ENCODE data around the gene EPHA6.
"Not testable (repeated sequence)": the region's sequence is repeated elsewhere in the genome, so short reads cannot be mapped to it uniquely, and the experiment has no call there.

The EPHA6 gene

DNA sequence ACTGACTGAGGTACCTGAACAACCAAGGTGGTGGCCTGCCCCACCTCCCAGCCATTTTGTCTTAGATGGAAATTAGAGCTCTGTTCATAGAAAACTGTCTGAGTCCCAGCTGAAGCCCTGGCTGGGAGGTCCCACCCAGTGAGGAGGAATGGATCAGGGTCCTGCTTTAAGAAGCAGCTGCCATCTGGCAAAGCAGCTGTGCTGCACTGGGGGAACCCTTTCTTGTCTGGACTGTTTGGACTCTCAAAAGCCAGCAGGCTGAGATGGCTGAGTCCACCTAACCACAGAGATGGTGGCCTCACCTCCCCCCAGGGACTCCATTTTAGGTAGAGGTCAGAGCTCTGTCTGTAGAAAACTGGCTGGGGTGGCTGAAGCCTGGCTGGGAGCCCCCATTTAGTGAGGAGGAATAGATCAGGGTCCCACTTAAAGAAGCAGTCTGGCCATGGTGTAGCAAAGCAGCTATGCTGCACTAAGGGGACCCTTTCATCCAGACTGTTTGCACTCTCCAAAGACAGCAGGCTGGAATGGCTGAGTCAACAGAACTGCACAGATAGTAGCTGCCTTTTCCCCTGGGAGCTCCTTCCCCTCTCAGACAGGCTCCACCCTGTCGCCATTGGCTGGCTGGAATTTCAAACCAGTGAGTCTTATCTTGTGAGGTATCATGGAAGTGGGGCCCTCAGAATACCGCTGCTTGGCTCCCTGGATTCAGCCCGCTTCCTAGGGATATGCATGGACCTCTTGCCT lies 116.9 kb downstream of the EPHA6 start:
- no peak for DNase-seq

DNA sequence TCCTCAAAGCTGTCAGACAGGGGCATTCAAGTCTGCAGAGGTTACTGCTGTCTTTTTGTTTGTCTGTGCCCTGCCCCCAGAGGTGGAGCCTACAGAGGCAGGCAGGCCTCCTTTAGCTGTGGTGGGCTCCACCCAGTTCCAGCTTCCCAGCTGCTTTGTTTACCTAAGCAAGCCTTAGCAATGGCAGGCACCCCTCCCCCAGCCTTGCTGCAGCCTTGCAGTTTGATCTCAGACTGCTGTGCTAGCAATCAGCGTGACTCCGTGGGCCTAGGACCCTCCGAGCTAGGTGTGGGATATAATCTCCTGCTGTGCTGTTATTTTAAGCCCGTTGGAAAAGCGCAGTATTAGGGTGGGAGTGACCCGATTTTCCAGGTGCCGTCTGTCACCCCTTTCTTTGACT lies 127.7 kb downstream of the EPHA6 start:
- not testable (repeated sequence) for DNase-seq

DNA sequence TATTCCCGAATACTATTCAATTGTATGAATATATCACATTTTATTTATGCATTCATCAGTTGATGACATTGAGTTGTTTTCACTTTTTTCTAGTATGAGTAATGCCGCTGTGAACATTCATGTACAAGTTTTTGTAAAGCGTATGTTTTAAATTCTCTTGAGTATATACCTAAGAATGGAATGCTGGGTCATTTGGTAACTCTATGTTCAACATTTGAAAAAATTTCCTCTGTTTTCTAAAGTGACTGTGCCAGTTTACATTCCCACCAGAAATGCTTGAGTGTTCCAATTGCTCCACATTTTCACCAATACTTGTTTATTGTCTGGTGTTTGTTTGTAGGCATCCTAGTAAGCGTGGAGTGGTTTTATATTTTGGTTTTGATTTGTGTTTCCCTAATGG lies 144.5 kb downstream of the EPHA6 start:
- DNase-seq, result no peak

DNA sequence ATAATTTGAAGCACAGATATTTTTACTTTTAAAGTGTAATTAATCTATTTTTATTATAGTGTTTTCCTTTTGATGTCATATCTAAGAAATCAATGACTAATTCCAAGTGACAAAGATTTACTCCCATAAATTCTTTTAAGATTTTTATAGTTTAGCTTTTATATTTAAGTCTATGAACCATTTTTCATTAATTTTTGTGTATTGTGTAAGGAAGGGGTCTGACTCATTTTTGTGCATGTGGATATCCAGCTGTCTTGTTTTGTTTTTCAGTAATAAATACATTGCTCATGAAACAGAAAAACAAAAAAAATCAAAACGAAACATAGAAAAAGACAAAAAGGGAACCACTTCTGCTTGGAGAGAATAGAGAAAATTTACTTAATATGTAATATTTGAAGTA lies 145.1 kb downstream of the EPHA6 start:
- no peak for DNase-seq

DNA sequence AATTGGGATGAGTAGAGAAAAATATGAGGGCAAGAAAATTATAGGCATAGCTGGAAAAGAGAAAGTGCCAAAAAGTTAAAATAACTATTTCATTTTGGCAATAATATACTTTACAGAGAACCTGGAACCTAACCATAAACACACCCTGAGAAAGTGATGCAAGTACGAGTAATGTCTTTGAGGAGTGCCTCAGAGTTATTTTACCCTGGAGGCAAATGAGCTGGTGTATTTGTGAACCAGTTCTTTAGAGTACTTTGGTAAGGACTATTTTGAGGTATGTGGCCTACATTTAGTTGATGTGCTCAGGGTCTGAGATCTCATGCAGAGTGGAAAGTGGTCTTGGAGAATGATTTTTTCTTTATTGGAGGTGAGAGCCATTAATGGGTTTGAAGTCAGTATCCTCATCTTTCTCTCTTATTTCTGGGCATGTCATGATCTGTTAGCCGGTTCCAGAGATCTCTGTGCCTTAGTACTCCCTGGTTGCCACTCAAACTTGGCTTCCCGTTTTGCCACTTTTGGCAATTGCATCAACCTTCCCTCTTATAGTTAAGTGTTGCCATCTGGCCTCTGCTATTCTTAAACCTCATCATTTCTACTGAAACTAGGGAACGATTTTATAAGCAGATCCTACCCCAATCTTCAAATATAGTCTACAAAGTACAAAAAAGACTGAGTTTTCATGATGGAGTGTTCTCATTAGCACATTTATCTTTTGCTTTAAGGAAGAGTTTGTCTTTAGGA lies 145.7 kb downstream of the EPHA6 start:
- no peak for DNase-seq

DNA sequence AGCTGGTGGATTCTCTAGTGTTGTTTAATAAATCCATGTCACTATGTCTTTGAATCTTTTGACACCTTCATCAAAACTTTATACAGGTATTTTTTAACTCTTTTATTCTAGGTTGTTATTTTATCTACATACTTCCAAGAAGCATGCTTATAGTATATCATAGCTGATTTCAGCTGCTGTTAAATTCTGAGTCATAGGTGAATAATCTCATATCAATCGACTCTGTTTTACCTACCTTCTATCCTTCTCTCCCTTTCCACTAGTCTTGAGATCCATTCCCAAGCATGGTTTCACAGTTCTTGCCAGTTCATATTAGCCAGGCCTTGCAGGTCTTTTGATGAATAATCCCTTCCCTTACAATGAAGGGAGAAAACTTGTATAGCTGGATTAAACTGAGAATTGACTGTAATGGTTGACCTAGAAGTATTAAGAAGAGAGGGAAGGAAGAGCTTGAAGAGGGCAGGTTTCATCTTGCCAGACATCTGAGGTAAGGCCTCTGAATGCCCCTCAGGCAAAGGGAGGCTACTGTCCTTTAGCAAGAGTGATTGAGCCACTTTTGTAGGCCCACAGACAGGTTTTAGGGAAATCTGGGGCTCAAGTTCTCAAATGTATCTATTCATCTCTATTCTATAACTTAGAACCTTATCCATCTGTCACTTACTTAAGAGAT lies 146.4 kb downstream of the EPHA6 start:
- DNase-seq, result no peak

DNA sequence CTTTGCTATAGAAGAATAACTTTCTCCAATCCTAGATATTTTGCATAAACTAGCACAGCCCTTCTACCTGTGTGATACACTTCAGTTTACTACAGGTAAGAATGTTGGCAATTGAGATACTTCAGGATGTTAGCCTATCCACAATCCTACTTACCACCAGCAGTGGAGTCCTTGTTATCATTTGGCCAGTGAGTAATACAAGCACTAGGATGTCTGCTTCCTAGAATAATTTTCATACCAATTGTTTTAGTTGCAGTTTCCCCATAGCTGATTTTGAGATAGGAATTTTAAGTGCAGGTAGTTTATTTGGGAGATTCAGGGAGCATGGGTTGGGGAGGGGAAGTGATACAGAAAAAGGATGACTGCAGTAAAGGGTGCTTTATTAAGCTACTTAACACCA lies 147.2 kb downstream of the EPHA6 start:
- DNase-seq, result no peak

DNA sequence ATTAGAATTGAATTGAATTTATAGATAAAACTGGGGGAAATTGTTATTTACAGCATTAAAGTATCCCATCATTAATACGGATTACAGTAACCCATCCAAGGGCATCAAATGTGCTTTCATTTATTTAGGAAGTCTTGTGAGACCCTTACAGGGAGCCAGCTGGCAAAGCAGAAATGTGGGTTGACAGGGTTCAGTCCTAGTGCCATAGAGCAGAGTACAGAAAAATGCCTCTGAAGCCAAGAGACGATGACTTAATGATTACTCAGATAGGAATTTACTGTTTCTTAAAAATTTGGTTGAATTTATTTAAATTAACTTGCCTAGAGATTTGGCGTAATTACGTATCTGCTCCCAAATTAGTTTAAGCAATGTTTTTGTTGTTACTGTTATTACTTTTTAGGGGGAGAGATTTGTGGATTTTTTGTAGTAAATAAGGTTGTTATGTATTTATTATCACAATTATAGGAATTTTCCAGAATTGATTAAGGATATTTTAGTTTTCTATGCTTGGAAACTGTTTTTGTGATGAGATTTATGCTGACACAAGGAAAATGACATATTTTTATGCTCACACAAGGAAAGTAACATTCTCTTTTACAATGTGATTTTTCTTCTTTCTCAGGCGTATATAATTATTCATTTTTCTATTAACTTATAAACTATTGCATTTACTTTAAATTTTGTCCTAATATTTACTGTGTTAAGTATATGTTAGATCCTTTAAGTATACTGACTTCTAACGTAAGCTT lies 152.0 kb downstream of the EPHA6 start:
- no peak for DNase-seq

DNA sequence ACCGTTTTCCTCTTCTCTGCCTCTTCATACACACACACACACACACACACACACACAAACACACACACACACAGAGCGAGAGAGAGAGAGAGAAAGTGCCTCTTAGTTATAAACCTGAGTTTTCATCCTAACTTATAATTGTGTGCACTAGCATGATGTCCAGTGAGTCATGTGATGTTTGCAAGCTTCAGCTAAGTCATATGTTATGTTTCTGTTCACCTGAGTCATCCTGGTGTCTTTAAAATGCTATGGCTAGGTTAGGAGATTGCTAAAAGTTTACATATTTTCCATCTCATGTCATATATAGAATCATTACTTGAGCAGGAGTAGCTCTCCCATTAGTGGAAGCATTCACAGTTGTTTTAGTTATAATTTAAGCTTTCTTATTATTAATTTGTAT lies 155.8 kb downstream of the EPHA6 start:
- no peak for DNase-seq

DNA sequence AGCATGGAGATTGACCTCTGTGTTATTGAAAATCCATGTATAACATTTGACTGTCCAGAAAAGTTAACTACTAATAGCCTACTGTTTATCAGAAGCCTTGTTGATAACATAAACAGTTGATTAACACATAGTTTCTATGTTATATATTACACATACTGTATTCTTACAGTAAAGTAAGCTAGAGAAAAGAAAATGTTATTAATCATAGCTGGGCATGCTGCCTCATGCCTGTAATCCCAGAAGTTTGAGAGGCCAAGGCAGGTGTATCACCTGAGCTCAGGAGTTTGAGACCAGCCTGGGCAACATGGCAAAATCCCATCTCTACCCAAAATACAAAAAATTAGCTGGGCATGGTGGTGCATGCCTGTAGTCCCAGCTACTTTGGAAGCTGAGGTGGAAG lies 163.3 kb downstream of the EPHA6 start:
- no peak for DNase-seq

DNA sequence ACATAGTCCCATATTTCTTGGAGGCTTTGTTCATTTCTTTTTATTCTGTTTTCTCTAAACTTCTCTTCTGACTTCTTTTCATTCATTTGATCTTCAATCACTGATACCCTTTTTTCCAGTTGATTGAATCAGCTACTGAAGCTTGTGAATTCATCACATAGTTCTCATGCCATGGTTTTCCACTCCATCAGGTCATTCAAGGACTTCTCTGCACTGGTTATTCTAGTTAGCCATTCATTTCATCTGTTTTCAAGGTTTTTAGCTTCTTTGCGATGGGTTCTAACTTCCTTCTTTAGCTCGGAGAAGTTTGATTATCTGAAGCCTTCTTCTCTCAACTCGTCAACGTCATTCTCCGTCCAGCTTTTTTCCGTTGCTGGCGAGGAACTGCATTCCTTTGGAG lies 169.3 kb downstream of the EPHA6 start:
- not testable (repeated sequence) for DNase-seq

DNA sequence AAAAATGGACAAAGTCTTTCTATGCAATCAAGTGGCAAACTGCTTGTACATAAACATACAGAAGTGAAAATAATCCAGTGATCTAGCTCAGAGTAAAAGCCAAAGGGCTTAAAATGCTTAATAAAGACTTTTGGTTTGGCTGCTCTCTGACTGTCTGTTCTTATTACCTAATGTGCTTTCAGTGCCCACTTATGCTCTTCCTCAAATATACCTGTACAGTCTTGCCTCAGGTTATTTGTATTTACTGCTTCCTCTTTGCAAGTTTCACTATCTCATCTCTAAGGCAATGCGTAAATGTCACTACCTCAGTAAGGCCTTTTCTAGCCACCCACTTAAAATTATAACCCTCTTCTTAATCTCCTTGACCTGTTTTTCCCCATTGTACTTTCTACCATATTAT lies 171.8 kb downstream of the EPHA6 start:
- no peak for DNase-seq

DNA sequence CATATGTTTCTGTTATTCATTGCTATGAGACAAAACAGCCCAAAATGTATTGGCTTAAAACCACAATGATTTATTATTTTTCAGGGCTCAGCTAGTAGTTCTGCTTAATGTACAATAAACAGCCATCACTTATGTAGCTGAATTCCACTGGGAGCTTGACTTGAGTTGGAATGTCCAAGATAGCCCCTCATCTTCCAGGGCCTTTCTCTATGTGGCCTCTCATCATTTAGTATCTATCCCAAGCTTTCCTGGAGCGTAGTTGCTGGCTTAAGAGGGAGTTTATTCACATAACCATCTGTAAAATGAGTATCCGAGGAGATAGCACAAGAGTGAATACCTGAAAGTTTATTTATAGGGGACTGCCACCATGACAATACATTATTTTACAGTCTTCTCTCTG lies 176.8 kb downstream of the EPHA6 start:
- DNase-seq, result no peak

DNA sequence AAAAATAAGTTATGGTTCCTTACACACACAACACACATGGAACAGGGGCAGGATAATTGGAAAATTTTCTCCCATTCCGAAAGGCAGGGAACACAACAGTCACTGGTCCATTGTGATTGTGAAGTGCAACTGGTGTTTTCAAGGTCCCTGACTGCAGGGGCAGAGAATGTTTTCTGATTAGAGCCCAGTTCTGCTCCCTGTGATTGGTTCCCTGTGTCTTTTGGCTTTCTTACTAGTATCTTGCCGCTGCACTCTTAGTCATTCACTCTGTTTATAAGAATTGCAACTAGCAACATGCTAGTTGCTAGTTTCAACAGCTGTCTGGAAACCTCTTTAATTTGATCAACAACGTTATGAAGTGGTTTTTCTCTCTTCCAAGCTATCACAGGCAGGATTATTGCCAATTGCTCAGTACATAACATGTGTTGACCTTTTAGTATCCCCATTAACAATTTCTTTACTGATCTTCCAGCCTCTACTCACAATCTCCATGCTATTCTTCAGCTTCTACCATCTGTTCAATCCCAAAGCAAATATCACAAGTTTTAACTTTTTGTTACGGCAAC lies 177.5 kb downstream of the EPHA6 start:
- no peak for DNase-seq

DNA sequence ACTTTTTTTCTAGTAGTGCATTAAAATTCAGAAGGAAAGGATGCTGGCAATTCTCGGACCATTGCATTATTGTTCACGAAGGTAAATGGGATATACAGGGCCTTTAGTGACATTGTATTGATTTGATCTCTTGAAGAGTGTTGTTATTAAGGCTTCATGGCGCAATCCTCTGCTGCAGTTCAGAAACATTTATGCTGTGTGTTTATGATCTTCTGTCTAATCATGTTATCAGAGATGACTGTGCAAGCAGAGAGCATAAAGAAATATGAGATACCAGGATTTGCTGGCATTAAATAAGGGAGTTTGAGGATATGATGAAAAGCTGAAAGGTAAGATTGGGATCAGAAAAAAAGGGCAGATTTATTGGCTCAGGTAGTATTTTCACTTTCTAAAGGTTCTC lies 180.6 kb downstream of the EPHA6 start:
- DNase-seq, result no peak

DNA sequence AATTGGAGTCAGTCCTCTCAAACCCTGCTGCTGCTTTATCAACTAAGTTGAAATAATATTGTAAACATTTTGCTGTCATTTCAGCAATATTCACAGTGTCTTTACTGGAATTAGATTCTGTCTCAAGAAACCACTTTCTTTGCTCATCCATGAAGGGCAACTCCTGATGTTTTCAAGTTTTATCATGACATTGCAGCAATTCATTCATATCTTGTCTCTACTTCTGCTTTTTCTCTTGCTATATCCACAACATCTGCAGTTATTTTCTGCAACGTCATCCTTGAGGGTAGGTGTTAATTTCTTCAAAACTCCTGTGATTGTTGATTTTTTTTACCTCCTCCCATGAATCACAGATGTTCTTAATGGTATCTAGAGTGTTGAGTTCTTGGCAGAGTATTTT lies 181.6 kb downstream of the EPHA6 start:
- DNase-seq, result no peak

DNA sequence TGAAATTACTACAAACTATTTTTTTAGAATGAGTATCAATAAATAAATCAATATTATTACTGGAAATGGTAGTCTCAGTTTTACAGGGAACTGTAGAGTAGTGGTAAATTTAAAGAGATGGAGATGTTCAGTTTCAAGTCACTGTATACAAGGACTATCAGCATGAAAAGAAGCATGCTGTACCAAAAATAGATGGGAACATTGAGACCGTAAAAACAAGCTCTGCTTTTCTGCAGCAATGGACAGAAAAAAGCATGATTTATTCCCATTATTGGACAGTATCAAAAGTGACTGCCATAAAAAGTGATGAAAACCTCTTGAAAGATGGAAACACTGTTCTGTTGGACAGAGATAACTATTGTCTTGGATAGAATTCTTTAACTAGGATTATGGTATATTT lies 187.2 kb downstream of the EPHA6 start:
- DNase-seq, result no peak

DNA sequence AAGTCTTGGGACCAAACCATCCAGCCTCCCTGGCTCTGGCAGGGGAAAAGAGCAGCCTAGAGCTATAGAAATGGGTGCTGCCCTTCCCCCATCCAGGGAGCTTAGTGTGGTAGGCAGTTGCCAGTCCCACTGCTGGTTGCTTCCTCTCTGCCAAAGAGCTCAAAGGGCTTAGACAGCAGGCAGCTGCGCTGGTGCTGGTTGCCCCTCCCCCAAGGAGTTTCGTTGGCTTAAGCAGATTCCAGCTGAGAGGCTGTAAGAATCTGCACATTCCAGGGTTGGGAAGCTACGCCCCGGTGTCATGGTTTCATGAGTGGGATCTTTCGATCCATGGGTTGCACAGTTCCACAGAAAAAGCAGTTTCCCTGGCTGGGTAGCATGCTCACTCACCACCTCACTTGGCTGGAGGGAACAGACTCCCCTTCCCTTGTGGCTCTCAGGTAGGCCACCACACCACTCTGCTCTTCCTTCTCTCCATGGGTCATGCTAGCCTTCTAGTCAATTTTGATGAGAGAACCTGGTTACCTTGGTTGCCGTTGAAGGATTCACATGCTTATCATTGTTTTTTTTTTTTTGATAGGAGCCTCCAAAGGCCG lies 195.1 kb downstream of the EPHA6 start:
- DNase-seq, result no peak

DNA sequence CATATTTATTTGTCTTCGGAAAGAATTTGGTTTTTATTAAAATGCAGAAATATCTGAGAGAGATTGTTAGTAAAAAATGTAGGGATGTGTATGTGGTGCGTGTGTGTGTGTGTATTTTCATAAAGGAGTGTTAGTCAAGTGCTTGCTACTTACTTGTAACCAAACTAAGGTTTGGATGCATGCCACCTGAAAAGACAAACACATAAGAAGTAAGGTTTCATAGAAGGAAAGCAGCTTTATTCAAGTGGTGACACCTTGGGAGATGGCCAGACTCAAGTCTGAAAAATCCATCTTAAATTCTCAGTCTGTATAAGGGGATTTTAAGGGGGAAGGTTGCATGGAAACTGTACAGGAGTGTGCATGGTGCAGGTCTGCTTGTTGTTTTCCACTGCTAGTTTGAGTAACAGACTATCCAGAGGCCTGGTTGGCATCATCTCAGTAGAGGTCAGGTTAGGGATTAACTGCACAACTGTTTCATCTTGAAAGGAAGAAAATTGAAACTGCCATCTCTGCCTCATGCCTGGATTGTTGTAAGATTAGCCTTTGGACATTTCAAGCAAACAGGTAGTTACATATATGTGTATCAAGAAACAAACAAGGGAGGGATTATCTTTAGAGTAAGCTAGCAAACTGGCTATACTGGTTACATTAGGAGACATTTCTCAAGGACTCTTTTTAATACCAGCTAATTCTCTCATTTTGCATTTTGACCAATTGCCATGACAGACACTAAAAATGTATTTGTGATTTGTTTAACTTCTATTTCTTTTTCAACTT lies 196.7 kb downstream of the EPHA6 start:
- no peak for DNase-seq

DNA sequence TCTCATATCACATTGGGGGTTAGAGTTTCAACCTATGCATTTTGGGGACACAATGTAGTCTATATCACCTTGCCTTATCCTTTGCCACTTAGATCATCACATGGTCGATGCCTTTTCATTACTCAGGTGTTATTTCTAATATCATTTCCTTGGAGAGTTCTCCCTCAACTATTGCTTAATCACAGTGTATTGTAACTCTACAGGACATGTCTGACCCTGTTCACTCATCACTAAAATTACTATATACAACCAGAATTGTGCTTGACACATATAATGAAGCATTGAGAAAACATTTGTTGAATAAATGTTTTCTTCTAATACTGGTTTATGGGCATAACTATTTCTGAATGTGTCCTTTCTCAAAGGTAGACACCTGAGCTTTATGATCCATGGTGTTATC lies 207.4 kb downstream of the EPHA6 start:
- DNase-seq, result no peak

DNA sequence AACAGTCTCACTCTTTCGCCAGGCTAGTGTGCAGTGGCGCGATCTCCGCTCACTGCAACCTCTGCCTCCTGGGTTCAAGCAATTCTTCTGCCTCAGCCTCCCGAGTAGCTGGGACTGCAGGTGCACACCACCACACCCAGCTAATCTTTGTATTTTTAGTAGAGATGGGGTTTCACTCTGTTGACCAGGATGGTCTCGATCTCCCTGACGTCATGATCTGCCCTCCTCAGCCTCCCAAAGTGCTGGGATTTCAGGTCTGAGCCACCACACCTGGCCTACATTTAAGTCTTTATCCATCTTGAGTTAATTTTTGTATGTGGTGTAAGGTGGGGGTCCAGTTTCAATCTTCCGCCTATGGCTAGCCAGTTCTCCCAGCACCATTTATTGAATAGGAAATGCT lies 211.2 kb downstream of the EPHA6 start:
- not testable (repeated sequence) for DNase-seq

DNA sequence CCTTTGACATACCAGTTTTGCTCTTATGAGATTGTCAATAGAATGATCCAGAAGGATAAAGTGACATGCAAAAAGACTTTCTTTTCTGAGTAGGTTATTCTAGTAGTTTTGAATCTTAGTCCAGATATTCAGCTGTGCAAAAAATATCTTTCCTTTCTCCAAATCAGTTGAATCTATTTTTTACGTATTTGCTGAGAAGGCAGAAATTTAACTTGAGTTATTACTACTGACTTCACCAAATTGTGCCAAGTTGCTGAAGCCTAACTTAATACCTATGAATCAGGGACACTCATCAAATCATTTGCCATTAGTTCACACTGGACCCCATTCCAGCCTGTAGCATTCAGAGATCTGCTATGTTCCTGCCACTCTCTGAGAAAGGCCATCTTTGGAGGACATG lies 215.6 kb downstream of the EPHA6 start:
- DNase-seq, result no peak

Data from NCI-H1694 treated with DMSO at 0.1 percent for 48 hours (cell line).